Activated CD4-positive, alpha-beta T cell treated with anti-CD3 and anti-CD28 coated beads, Interleukin-2, Interleukin-4, amounts not matched to agents 100 ng/mL and 50 ng/mL, durations not matched to agents 16 hours and 8 hours (primary cell): ENCODE results near the gene TBC1D4.

Experiments used
- DNase-seq: peaks from one replicate; pipeline ENCODE4 v3.0.0-alpha.2; 2020; ENCODE audit warnings: low spot score

Gene TBC1D4

DNA sequence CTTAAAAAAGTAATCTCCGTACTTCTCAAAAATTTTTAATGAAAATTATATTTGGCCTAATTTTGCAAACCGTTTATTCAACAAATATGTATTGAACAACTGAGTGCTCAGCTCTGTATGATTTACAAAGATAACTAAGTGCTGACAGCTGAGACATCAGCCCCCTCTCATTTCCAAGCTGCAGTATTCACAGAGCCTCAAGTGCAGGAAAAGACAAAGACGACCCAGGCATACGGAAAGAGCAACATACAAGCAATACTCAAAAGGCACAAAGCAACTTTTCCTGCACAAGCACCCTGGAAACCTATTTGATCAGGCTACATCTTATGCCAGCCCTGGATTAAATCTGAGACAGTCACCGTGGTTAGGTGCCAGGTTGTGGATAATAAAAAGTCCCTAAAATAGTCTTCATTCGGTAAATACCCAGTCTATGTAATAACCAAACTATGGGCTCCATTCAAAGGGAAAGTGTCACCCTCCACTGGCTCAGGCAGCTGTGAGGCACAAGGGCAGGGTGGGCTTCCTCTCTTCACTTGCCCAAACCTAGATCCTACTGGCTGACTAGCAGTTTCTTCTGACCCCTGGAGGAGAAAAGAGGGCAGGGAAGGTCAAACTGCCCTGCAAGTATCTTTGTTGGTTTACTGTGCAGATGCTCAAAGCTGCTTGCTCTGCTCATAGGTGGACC, 65.5 kb downstream of the TBC1D4 start:
- no peak for DNase-seq

- DNase-seq, result no peak
These were observed 66.3 kb downstream of the TBC1D4 start for GRCh38 chr13:75415694-75416093.

GRCh38 chr13:75415171-75415570, 66.8 kb downstream of the TBC1D4 start:
- no peak for DNase-seq

- no peak for DNase-seq
These were observed 67.7 kb downstream of the TBC1D4 start for GRCh38 chr13:75414036-75414827.

DNA sequence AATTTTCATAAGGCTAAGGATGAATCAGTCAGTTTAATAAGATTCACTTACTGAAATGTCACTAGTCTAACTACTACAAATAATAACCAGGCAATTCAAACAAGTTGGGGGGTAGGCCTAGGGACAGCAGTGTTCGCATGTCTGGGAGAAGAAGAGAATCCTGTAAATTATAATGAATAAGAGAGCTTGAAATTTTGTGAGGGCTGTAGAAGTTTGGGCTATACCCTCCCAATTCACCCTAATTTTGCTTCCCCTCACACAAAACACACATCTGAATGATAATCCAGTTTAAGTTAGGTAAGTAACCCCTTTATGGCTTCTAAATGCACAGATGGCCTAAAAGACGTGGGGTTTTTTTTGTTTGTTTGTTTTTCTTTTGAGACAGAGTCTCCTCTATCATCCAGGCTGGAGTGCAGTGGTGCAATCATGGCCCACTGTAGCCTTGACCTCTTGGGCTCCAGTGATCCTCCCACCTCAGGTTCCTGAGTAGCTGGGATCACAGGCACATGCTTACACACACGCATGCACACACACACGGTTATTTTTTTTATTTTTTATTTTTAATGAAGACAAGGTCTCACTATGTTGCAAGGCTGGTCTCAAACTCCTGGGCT, 69.9 kb downstream of the TBC1D4 start:
- DNase-seq, result no peak

GRCh38 chr13:75410207-75410606, 71.8 kb downstream of the TBC1D4 start:
- DNase-seq, result no peak

GRCh38 chr13:75407998-75408397, 74.0 kb downstream of the TBC1D4 start:
- DNase-seq, result no peak

DNA sequence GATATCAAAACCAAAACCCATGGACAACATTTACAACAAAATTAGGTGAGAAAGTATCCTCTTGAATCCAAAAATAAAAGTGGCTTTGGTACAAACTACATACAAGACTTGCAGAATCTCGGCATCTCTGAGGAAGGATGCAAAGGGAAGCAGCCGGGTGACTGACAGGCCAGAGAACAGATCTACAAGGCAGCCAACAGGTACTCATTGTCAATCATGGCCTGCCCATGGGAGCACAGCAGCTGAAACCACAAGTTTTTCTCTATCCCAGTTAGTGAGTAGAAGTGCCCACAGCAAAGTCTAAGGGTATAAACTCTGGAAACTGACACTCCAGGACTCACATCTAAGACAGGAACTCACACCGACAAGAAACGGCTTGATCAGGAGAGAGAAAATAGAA, 74.5 kb downstream of the TBC1D4 start:
- no peak for DNase-seq

- no peak for DNase-seq
These were observed 75.8 kb downstream of the TBC1D4 start for GRCh38 chr13:75405976-75406703.

- DNase-seq, result no peak
These were observed 77.2 kb downstream of the TBC1D4 start for GRCh38 chr13:75404726-75405125.

- DNase-seq, result no peak
These were observed 79.2 kb downstream of the TBC1D4 start for GRCh38 chr13:75402787-75403186.

- DNase-seq, result no peak
These were observed 81.2 kb downstream of the TBC1D4 start for GRCh38 chr13:75400775-75401174.

DNA sequence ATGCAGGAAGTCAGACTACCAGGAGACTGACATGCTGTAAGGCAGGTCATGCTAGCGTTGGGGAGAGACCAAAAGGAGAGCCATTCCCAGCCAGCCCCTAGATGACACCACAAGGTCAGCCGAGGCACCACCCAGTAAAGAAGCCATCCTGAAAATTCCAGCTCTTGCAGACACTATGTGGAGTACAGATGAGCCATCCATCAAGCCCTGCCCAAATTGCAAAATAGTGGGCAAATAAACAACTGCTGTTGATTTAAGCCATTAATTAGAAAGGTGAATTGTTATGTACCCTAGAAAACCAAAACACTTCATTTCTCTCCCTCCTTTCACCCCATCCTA, 82.1 kb downstream of the TBC1D4 start:
- DNase-seq, result no peak

GRCh38 chr13:75399168-75399878, 82.6 kb downstream of the TBC1D4 start:
- no peak for DNase-seq

GRCh38 chr13:75398072-75398471, 83.9 kb downstream of the TBC1D4 start:
- no peak for DNase-seq

DNA sequence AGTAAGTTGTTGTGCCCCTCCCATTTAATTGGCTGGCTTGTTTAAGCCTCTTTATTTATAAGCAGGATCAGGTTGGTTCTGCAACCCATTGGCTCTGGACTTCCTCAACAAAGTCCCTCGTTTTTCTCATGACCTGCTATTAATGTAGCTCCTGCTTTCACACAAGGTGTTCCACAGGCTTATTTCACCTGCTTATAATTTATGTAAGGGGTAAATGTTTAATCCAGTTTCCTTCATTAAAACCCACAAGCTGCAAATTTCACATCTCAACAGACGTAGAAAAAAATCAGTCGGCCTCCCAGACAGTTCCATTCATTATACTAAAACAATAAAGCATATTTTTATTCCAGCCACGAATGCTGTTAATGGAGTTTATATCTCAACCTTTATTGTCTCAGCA, 86.1 kb downstream of the TBC1D4 start:
- DNase-seq, result no peak

- no peak for DNase-seq
These were observed 86.9 kb downstream of the TBC1D4 start for GRCh38 chr13:75395066-75395465.

DNA sequence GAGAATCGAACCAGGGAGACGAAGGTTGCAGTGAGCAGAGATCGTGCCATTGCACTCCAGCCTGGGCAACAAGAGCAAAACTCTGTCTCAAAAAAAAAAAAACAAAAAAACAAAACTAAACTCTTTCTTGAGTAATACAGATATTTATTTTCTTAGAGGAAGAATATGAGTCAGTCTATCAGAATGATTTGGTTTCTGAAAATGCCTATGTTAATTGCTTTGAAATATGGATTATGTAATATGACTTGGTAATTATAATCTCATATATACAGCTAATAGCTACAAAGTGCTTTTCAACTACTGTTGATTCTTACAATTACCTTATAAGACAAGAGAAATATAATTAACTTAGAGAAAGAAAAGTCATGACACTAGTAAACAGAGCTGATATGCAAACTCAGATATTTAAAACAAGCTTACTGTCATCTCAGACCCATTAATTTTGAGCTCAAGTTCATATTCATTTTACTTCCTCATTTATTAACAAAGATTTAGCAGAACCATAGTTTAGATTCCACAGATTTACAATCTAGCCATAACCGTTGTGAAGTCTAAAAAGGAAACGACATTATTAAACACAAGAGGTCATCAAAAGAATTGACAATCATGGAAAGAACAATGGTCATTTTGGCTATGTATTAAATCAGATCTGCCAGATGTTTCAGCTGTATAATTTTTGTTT, 88.0 kb downstream of the TBC1D4 start:
- no peak for DNase-seq

DNA sequence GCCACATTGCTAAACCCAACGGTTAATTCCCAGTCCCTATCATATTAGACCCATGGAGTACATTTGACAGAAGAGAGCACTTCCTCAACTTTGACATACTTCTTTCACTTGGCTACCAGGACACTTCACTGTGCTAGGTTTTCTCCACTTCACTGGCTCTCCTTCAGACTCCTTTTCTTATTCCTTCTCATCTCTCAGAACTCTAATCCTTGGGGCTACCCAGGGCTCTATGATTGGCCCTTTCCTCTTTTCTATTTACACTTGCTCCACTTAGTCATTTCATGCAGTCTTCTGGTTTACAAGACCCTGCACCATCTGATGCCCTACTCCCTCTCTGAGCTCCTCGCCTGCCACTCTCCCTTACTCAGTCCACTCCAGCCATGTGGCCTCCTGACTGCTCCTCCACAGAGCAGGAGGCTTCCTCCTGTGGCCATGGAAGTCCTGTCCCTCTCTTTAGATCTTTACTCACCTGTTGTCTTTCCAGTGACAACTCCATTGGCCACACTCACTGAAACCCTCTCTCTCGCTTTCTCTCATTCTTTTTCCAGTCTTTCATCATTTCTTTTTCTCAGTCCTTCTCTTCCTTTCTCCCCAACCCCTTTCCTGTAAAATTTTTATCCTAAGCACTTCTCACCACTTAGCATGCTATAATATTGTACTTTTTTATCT, 90.4 kb downstream of the TBC1D4 start:
- DNase-seq, result no peak

GRCh38 chr13:75390229-75390628, 91.7 kb downstream of the TBC1D4 start:
- no peak for DNase-seq

DNA sequence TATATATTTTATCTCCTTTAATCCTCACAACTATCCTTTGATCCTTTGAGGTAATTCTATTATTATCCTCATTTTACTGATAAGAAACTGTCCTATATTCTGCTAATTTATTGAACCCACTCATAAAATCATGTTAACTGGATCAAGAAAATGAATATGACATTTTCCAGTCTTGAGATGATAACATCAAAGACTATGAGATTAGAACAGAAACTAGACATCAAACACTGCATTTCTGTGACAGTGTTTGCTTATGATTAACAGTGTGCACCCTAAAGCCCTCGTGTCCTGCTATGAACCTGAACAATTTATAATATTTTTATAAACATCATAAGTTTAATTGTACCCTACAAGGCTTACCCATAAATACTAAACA, 96.3 kb downstream of the TBC1D4 start:
- DNase-seq, result no peak
